Right renal cortex interstitium (tissue), 3 donors: Measurements from ENCODE around the gene DMRTC1B. TPM values are rescaled to one million over a fixed set of nuclear protein-coding genes. Genes with fewer than 3 reads are reported as not detected.

Experiments used
- polyA plus RNA-seq, 3 donors: library from polyadenylated mRNA; unstranded; fragments of 120-200 nt; gene quantifications; one replicate each; pipeline ENCODE4 v1.2.1, GENCODE V29; 2013; ENCODE audit not compliant: insufficient read length in 3 of 3

The DMRTC1B gene
- polyA plus RNA-seq, 3 donors = 3.8 to 4.6 (median 4.1) TPM

Other genes with a start within 250 kb of the DMRTC1B start
- gene HDAC8, start 204.0 kb upstream of the DMRTC1B start, polyA plus RNA-seq = 10 to 100 TPM; 27.2 to 38.4 (median 35.9) TPM
- gene PHKA1, start 62.6 kb upstream of the DMRTC1B start, polyA plus RNA-seq = 1 to 10 TPM; 5.0 to 6.1 (median 5.6) TPM
- not detected for gene FAM236B, start 5.8 kb downstream of the DMRTC1B start, polyA plus RNA-seq
- not detected for gene FAM236D, start 31.3 kb downstream of the DMRTC1B start, polyA plus RNA-seq
- gene FAM236C, start 135.7 kb downstream of the DMRTC1B start, polyA plus RNA-seq = not detected
- gene FAM236A, start 161.3 kb downstream of the DMRTC1B start, polyA plus RNA-seq = not detected
- gene DMRTC1, start 166.9 kb downstream of the DMRTC1B start, polyA plus RNA-seq = under 1 TPM in 2 of 3 donors, not detected in 1; 0.33 to 0.46 TPM
- gene PABPC1L2B, start 226.0 kb downstream of the DMRTC1B start, polyA plus RNA-seq = not detected